Measurements from ENCODE around the gene MANSC4. TPM values are rescaled to one million over a fixed set of nuclear protein-coding genes. Genes with fewer than 3 reads are reported as not detected.
A peak's percentile ranks its signal among the peaks of the same experiment; 100 is the strongest.

MANSC4 gene
- not detected in 2 replicates for total RNA-seq

DNA sequence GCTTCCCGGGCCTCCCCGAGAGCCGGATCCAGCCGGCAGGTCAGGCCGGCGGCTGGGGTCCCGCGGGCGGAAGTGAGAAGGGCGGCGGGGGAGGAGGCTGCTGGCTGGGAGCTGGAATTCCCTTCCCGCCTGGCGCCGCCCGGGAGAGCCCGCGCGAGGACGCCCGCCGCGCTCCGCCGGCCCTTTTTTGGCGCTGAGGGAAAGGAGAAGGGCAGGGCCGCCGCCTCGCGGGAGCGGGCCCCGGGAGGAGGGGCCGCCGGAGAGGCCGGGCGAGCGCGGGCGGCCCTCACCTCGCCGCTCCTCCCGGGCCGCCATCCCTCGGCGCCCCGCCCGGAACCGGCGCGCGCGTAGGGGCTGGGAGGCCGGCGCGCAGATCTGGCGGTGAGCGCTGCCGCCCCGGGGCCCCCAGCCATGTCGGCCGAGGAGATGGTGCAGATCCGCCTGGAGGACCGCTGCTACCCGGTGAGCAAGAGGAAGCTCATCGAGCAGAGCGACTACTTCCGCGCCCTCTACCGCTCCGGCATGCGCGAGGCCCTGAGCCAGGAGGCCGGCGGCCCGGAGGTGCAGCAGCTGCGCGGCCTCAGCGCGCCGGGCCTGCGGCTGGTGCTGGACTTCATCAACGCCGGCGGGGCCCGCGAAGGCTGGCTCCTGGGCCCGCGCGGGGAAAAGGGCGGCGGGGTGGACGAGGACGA is at the start of gene MANSC4, which contains the start of gene KLHL42:
TSS of gene MANSC4 (minus strand) at position 317 of the 692 bp plus-strand sequence. CDS start 8,960 bp downstream, outside the sequence.
TSS of gene KLHL42 (plus strand) at position 314 of the 692 bp plus-strand sequence. CDS start at position 412, 98 bp downstream.
- no peaks in the 10 kb centered on the region for H3K27me3 Mint-ChIP-seq
- POLR2A ChIA-PET, result interaction anchor here (0.6 to 2.2 kb wide), 10 partner anchors 8 to 1601 kb away, joined by 3 to 26 read pairs (median 4); partner anchors contain the start of genes CCDC91, ERGIC2 and MRPS35
- TF ChIP-seq, protein P1, sequence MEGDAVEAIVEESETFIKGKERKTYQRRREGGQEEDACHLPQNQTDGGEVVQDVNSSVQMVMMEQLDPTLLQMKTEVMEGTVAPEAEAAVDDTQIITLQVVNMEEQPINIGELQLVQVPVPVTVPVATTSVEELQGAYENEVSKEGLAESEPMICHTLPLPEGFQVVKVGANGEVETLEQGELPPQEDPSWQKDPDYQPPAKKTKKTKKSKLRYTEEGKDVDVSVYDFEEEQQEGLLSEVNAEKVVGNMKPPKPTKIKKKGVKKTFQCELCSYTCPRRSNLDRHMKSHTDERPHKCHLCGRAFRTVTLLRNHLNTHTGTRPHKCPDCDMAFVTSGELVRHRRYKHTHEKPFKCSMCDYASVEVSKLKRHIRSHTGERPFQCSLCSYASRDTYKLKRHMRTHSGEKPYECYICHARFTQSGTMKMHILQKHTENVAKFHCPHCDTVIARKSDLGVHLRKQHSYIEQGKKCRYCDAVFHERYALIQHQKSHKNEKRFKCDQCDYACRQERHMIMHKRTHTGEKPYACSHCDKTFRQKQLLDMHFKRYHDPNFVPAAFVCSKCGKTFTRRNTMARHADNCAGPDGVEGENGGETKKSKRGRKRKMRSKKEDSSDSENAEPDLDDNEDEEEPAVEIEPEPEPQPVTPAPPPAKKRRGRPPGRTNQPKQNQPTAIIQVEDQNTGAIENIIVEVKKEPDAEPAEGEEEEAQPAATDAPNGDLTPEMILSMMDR (IDR thresholded peaks at IDR 0.05), result no peak
- H3K4me3 Mint-ChIP-seq, result peak within 1 kb of the TSS; percentile 89
- peak; percentile 67 for DNase-seq
- H3K27ac Mint-ChIP-seq, result peak within 1 kb of the TSS; percentile 87
- CTCF ChIA-PET, result interaction anchor here (0.7 to 1.9 kb wide), 4 partner anchors 41 to 52 kb away, joined by 3 to 5 read pairs (median 4); no protein-coding TSS in a partner anchor
- intact Hi-C loops (cut with micrococcal nuclease), result loop anchor here (1.0 to 5.0 kb wide), 7 partner anchors 43 to 1602 kb away; partner anchors contain the start of genes CCDC91, ERGIC2, MRPS35 and PPFIBP1
- no peaks in the 10 kb centered on the region for H3K9me3 Mint-ChIP-seq
- H3K36me3 Mint-ChIP-seq (ENCODE audit: low read depth), result peaks cover 6% of the 10 kb centered on the region
- ATAC-seq (ENCODE audit: low read depth), result peak; percentile 84
- peaks cover 28% of the 10 kb centered on the region for H3K4me1 Mint-ChIP-seq

DNA sequence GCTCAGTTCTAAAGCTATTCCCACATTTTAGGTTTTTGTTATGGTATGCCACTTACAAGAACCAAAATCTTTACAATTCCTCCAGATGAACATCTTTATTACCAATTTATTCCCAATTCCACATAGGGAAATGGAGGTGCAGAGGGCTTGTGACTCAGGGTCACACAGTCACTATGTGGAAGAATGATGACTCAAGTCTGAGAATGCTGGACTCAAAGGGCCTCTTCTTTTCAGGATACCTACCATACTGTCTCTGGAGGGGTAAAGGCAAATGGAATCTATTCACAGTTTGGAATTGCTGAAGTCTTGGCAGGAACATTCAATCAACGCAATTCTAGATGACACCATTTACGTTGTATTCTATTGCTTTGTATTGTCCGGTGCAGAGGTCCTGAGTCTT is 48.2 kb upstream of the MANSC4 start:
- H3K36me3 Mint-ChIP-seq (ENCODE audit: low read depth), result no peaks in the 10 kb centered on the region
- H3K9me3 Mint-ChIP-seq, result no peaks in the 10 kb centered on the region
- TF ChIP-seq, protein P1 (IDR thresholded peaks at IDR 0.05), result no peak
- DNase-seq (no peak), ATAC-seq (ENCODE audit: low read depth) (no peak)
- ChIA-PET POLR2A (no interaction called here), CTCF (no interaction called here)
- no peak overlapping the region for H3K27ac Mint-ChIP-seq
- intact Hi-C loops (cut with micrococcal nuclease), result no loop called here
- H3K27me3 Mint-ChIP-seq, result no peaks in the 10 kb centered on the region
- no peak overlapping the region for H3K4me3 Mint-ChIP-seq
- peaks cover 17% of the 10 kb centered on the region for H3K4me1 Mint-ChIP-seq

DNA sequence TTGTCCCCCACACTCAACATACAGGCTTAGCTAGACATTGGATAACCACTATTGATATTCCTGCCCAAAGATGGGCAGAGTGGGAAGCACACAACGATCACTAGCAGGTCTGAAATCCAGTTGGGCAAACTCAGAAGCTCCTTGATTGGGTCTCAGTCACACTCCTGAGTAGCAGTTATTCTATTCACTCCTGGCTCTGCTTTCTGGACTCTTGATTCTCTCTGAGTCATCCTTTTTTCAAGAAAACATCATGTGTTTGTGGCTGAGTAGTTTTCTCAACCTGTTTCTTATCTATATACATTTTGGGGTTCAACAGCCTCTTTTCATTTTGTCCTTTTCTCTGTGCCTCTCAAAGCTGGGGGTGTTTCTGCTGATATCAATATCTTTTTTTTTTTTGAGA is 46.0 kb upstream of the MANSC4 start:
- Mint-ChIP-seq H3K36me3 (ENCODE audit: low read depth) (no peaks in the 10 kb centered on the region), H3K4me3 (no peak overlapping the region), H3K27ac (no peak overlapping the region), H3K27me3 (peaks cover 2% of the 10 kb centered on the region), H3K4me1 (peaks cover 37% of the 10 kb centered on the region), H3K9me3 (no peaks in the 10 kb centered on the region)
- ATAC-seq (ENCODE audit: low read depth), result no peak
- POLR2A ChIA-PET, result no interaction called here
- TF ChIP-seq, protein P1 (IDR thresholded peaks at IDR 0.05), result no peak
- intact Hi-C loops (cut with micrococcal nuclease), result no loop called here
- CTCF ChIA-PET, result no interaction called here
- no peak for DNase-seq

DNA sequence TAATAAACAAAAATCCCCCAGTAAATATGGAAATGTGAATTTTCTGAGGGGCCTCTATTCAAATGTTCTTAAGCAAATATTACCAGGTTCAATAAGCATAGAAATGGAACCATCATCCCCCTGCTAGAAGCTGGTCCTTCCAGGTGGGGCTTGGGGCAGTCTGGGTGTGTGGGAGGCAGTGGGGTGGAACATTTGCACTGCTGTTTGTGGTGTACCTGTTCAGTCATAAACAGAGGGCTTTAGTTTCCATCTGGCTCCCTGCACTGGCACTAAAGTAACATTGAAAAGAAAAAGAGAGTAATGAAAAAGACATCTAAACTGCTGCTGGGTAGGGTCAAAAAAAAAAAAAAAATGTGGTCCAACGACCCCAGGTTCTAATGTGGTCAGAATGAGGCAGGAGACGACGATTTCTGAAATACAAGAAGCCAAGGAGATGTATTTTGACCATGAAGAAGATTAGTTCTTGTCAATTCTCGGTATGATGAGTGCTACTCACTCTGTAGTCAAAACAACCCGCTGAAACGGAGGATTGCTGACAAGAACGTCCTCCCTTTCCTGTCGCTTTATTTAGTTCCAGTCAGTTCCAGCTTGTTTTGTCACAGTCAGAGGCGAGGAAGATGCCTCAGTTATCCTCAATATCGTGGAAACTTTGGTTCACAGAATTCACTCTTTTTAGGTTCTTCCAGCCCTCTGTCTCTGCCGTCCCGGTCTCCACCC is 44.2 kb upstream of the MANSC4 start:
- Mint-ChIP-seq H3K9me3 (no peaks in the 10 kb centered on the region), H3K4me3 (peak overlapping the region; percentile 16), H3K4me1 (peaks cover 38% of the 10 kb centered on the region), H3K36me3 (ENCODE audit: low read depth) (no peaks in the 10 kb centered on the region), H3K27me3 (peaks cover 2% of the 10 kb centered on the region), H3K27ac (peak overlapping the region; percentile 50)
- TF ChIP-seq, protein P1 (IDR thresholded peaks at IDR 0.05), result no peak
- intact Hi-C loops (cut with micrococcal nuclease), result no loop called here
- ATAC-seq (ENCODE audit: low read depth) (peak; percentile 47), DNase-seq (no peak)
- ChIA-PET POLR2A (no interaction called here), CTCF (interaction anchor here (0.6 kb wide), 1 partner anchor 116 kb away, joined by 3 read pairs; no protein-coding TSS in a partner anchor)

DNA sequence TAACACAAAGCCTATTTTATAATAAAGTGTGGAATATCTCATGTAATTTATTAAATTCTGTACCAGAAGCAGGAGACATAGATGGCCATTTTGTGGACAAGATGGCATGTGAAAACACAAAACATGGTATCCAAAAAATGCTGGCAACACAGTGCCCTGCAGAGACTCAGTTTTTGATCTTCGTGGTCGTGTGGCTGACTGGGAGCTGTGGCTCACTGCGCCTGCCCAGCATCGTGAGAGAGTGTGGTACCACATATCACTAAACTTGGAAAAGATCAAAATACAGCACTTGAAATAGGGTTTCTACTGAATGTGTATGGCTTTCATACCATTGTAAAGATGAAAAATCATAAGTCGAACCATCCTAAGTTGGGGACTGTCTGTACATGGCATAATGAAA is 43.0 kb upstream of the MANSC4 start:
- ChIA-PET POLR2A (no interaction called here), CTCF (no interaction called here)
- peaks cover 2% of the 10 kb centered on the region for H3K27me3 Mint-ChIP-seq
- no peaks in the 10 kb centered on the region for H3K9me3 Mint-ChIP-seq
- peaks cover 38% of the 10 kb centered on the region for H3K4me1 Mint-ChIP-seq
- peak overlapping the region; percentile 3 for H3K27ac Mint-ChIP-seq
- H3K4me3 Mint-ChIP-seq, result no peak overlapping the region
- DNase-seq (no peak), ATAC-seq (ENCODE audit: low read depth) (no peak)
- H3K36me3 Mint-ChIP-seq (ENCODE audit: low read depth), result no peaks in the 10 kb centered on the region
- intact Hi-C loops (cut with micrococcal nuclease), result loop anchor here (2.0 kb wide), 1 partner anchor 42 kb away; the partner anchor contains the start of genes KLHL42 and MANSC4
- TF ChIP-seq, protein P1 (IDR thresholded peaks at IDR 0.05), result no peak

Data from activated B cell treated with CpG ODN at 0.5 μM for 24 hours (primary cell).